SU-DHL-6 (cell line): Measurements from ENCODE around the gene SEPHS1.

Experiments used
- EZH2phosphoT487 ChIP-seq: fragments of 200-600 bp; sonication (generic), shearing (Covaris generic); conservative IDR thresholded peaks from 2 replicates; pipeline ENCODE4 v1.6.1; 2018; ENCODE audit warnings: mild to moderate bottlenecking, antibody characterized with exemption, low read length, moderate library complexity, mixed read lengths
- TF ChIP-seq, protein P1 (sequence below): fragments of 200-600 bp; sonication (generic); IDR thresholded peaks from one replicate; pipeline ENCODE4 v1.5.1; 2017; ENCODE audit warnings: antibody characterized with exemption, mild to moderate bottlenecking, low read length, moderate library complexity; ENCODE audit not compliant: insufficient read depth, poor library complexity, severe bottlenecking

DNA sequence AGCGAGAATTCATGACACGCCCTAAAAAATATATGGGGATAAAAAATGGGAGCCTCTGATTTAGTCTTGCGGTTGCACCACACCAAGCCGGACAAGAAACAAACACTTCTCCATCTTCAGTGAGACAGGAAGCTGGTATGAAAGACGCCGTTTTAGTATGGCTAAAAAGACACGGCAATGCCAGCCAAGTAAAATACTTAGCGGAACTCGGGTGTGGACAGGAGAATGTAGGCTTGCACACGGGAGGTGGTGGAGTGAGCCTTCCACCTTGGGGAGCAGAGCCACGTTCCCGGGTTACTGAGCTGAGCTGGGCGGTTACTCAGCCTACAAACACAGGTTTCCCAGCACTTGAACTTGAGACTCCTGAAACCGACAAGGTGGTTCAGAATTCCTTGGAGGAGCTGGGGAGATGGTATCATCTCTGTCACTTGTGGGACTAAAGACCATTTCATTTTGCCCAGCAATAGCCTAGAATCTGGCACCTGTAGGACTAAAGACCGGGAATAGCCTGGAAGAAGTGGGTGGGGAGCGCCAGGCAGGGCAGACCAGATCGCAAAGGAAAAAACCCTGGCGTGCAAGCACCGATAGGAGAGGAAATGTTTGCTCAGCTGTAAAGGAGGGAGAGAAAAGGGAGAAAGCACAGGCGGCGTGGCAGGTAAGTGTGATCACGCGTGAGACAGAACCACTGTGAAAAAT is 34.8 kb upstream of the SEPHS1 start:
- TF ChIP-seq, protein P1, sequence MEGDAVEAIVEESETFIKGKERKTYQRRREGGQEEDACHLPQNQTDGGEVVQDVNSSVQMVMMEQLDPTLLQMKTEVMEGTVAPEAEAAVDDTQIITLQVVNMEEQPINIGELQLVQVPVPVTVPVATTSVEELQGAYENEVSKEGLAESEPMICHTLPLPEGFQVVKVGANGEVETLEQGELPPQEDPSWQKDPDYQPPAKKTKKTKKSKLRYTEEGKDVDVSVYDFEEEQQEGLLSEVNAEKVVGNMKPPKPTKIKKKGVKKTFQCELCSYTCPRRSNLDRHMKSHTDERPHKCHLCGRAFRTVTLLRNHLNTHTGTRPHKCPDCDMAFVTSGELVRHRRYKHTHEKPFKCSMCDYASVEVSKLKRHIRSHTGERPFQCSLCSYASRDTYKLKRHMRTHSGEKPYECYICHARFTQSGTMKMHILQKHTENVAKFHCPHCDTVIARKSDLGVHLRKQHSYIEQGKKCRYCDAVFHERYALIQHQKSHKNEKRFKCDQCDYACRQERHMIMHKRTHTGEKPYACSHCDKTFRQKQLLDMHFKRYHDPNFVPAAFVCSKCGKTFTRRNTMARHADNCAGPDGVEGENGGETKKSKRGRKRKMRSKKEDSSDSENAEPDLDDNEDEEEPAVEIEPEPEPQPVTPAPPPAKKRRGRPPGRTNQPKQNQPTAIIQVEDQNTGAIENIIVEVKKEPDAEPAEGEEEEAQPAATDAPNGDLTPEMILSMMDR = no peak
- no peak for TF ChIP-seq EZH2phosphoT487
